NCI-H526 (cell line): ENCODE results near the gene ST7L.

Experiments
- DNase-seq, 2 experiments: peaks; one replicate each; lab custom pipeline; 2025; lab: John Stamatoyannopoulos, UW

The ST7L gene

GRCh38 chr1:112618114-112618720 is 724 bp downstream of the ST7L start:
- DNase-seq = peak; percentile 24 to 29

GRCh38 chr1:112614460-112615065 is 4.4 kb downstream of the ST7L start:
- DNase-seq = peak; percentile 38 to 55

- no peak for DNase-seq
Observed at GRCh38 chr1:112605633-112606327, 13.2 kb downstream of the ST7L start.

- no peak for DNase-seq
Observed at GRCh38 chr1:112603541-112603940, 15.4 kb downstream of the ST7L start.

- no peak for DNase-seq
Observed at GRCh38 chr1:112603012-112603411, 15.9 kb downstream of the ST7L start.

- no peak for DNase-seq
Observed at GRCh38 chr1:112599477-112599876, 19.5 kb downstream of the ST7L start.

GRCh38 chr1:112594208-112594876 is 24.6 kb downstream of the ST7L start:
- no peak for DNase-seq

- DNase-seq = no peak
Observed at GRCh38 chr1:112589766-112590165, 29.2 kb downstream of the ST7L start.

- no peak for DNase-seq
Observed at GRCh38 chr1:112583366-112583765, 35.6 kb downstream of the ST7L start.

GRCh38 chr1:112581586-112582192 is 37.3 kb downstream of the ST7L start:
- no peak for DNase-seq

- no peak for DNase-seq
Observed at GRCh38 chr1:112579801-112580510, 39.0 kb downstream of the ST7L start.

GRCh38 chr1:112576240-112576639 is 42.7 kb downstream of the ST7L start:
- no peak for DNase-seq

- no peak for DNase-seq
Observed at GRCh38 chr1:112575154-112575804, 43.7 kb downstream of the ST7L start.

GRCh38 chr1:112565800-112566199 is 53.1 kb downstream of the ST7L start:
- DNase-seq = no peak

- no peak for DNase-seq
Observed at GRCh38 chr1:112564081-112564480, 54.9 kb downstream of the ST7L start.

- DNase-seq = no peak
Observed at GRCh38 chr1:112563341-112563740, 55.6 kb downstream of the ST7L start.

GRCh38 chr1:112558634-112559033 is 60.3 kb downstream of the ST7L start:
- DNase-seq = no peak

GRCh38 chr1:112557385-112557784 is 61.6 kb downstream of the ST7L start:
- DNase-seq = no peak

- DNase-seq = no peak
Observed at GRCh38 chr1:112554411-112554810, 64.5 kb downstream of the ST7L start.

- DNase-seq = no peak
Observed at GRCh38 chr1:112549590-112549989, 69.4 kb downstream of the ST7L start.

GRCh38 chr1:112548547-112548946 is 70.4 kb downstream of the ST7L start:
- no peak for DNase-seq
